ENCODE results near the gene USP32.

Gene USP32

DNA sequence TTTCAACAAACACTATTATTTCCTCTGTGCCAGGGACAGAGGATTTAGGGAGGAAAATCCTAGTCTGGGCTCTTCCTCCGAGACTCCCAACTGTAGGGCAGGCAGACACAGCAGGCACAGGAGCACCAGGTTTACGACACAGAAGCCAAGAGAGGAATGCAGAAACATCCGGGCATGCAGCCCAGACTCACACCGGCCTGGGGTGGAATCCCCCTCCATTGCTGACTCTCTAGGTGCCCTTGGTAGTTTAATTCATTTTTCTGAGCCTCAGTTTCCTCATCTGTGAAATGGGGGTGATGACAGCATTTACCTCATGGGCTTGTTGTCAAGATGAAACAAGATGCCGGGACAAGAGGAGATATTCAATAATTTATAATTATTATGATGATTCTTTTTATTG, 227.2 kb downstream of the USP32 start:
- TF ChIP-seq CTCF (IDR thresholded peaks at IDR 0.05; ENCODE audit: borderline replicate concordance, insufficient read depth, low read depth, low read length) = no peak
- no peak overlapping the region for H3K4me3 ChIP-seq (ENCODE audit: low read depth, low read length)

DNA sequence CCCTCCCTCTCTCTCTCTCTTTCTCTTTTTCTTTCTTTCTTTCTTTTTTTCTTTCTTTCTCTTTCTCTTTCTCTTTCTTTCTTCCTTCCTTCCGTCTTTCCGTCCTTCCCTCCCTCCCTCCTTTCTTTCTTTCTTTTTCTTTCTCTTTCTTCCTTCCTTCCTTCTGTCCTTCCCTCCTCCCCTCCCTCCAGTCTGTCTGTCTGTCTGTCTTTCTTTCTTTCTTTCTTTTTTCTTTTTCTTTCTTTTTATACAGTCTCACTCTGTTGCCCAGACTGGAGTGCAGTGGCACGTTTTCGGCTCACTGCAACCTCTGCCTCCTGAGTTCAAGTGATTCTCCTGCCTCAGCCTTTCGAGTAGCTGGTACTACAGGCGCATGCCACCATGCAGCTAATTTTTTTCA, 227.8 kb downstream of the USP32 start:
- no peak for TF ChIP-seq CTCF (IDR thresholded peaks at IDR 0.05; ENCODE audit: borderline replicate concordance, insufficient read depth, low read depth, low read length)
- no peak overlapping the region for H3K4me3 ChIP-seq (ENCODE audit: low read depth, low read length)

GRCh38 chr17:60163108-60163784, 228.7 kb downstream of the USP32 start:
- TF ChIP-seq CTCF (IDR thresholded peaks at IDR 0.05; ENCODE audit: borderline replicate concordance, insufficient read depth, low read depth, low read length) = no peak
- H3K4me3 ChIP-seq (ENCODE audit: low read depth, low read length) = no peak overlapping the region

- no peak overlapping the region for H3K4me3 ChIP-seq (ENCODE audit: low read depth, low read length)
Observed at GRCh38 chr17:60161598-60162330, 230.2 kb downstream of the USP32 start.

DNA sequence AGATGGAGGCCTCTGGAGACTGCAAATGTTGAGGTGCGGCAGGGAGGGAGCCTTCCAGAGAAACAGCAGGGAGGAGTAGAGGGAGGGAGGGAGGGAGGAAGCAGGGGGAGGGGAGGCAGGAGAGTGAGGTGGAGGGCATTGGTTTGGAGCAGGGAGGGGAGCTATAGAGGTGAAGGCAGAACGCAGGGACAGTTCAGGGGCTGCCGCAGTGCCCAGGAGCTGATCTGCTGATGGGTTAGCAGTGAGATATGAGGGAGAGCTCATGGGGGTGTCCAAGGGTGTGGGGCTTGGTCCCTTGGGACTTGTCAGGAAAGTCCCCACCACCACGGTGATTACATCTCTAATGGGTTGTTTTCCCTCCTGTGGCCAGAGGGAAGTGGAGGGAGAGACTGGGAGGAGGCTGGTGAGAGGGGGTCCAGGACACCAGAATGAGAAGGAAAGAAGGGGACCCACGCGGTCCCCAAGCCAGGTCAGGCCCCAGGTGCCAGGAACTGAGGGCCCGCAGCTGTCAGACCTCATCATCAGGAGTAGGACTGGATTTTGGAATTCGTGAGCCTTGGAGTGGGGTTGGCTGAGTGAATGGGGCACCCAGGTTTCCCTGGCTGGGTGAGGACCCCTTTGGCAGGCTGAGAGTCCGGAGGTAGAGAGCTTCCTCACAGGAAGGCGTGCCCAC, 231.0 kb downstream of the USP32 start:
- no peak overlapping the region for H3K4me3 ChIP-seq (ENCODE audit: low read depth, low read length)
- no peak for TF ChIP-seq CTCF (IDR thresholded peaks at IDR 0.05; ENCODE audit: borderline replicate concordance, insufficient read depth, low read depth, low read length)

More at GRCh38 chr17:60161598-60162330, 230.2 kb downstream of the USP32 start:
- no peak for TF ChIP-seq CTCF (IDR thresholded peaks at IDR 0.05; ENCODE audit: borderline replicate concordance, insufficient read depth, low read depth, low read length)

DNA sequence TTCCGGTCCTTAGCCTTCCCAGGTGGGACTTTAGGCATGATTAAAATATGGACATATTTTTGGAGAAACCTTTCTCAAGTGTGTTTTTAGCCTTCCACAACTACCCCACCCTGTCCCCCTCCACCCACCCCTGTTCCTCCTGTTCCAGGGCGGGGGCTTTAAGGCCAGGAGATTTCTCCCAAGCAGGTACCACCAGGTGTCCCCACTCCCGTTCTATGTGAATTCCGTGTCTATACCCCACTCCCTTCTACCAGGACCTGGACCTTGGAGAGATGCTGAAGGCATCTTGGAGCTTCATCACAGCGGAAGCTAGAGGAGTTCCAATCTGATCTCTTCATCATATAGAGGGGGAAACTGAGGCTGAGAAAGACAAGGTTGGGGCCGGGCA, 232.5 kb downstream of the USP32 start:
- TF ChIP-seq CTCF (IDR thresholded peaks at IDR 0.05; ENCODE audit: borderline replicate concordance, insufficient read depth, low read depth, low read length) = no peak
- H3K4me3 ChIP-seq (ENCODE audit: low read depth, low read length) = no peak overlapping the region
